Activated T-helper 2 cell treated with anti-CD3 and anti-CD28 coated beads, Interferon-gamma antibody, Interleukin-2, Interleukin-4, amounts not matched to agents 10 μg/mL and 5 μg/mL and 100 μg/mL, durations not matched to agents 14 hours and 24 hours and 36 hours (primary cell): ENCODE results near the gene ARHGEF11. TPM values are rescaled to one million over a fixed set of nuclear protein-coding genes. Genes with fewer than 3 reads are reported as not detected.

ENCODE experiments used
- DNase-seq: peaks from one replicate; pipeline ENCODE4 v3.0.0; 2021; ENCODE audit warnings: low spot score
- H3K27ac Mint-ChIP-seq: one replicate; pipeline ENCODE4 v1.8.0; 2021; ENCODE audit warnings: mixed read lengths
- H3K27me3 Mint-ChIP-seq: one replicate; pipeline ENCODE4 v1.8.0; 2021; ENCODE audit warnings: low read depth, mixed read lengths
- H3K36me3 Mint-ChIP-seq: one replicate; pipeline ENCODE4 v1.8.0; 2021; ENCODE audit warnings: low read depth, mixed read lengths
- H3K4me1 Mint-ChIP-seq: one replicate; pipeline ENCODE4 v1.8.0; 2021; ENCODE audit warnings: low read depth, mixed read lengths
- H3K4me3 Mint-ChIP-seq: one replicate; pipeline ENCODE4 v1.8.0; 2021; ENCODE audit warnings: low read depth, mild to moderate bottlenecking, moderate library complexity, mixed read lengths
- H3K9me3 Mint-ChIP-seq: one replicate; pipeline ENCODE4 v1.8.0; 2021; ENCODE audit warnings: mixed read lengths
- intact Hi-C: fragments of 100-400 bp; cut with micrococcal nuclease; formaldehyde crosslinking; loops from one replicate; pipeline ENCODE4 v1.15.1; 2023
- total RNA-seq: library from RNA; stranded (reverse); gene quantifications from 2 replicates; pipeline ENCODE4 v1.2.3, GENCODE V29; 2022

The ARHGEF11 gene
- total RNA-seq, 1 donor from 2014 or later, result 2.2 TPM

DNA sequence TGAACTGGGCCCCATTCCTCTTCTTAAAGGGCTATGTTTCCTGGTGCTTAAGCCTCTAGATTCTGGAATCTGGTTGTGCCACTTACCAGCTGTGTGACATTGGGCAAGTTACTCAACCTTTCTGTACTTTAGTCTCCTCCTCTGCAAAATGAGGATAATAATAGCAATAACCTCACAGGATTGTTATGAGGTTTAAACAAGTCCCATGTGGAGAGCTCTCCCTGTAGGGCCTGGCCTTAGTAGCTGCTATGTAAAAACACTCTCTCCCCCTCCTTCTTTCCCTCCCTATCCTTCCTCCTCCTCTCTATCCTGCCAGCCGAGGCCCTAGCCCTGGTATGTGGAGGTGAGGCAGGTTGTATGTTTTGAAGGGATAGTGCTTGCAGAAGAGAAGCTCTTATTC lies 160.2 kb downstream of the ARHGEF11 start:
- Mint-ChIP-seq H3K4me1 (peaks cover 1% of the 10 kb centered on the region), H3K36me3 (peaks cover 35% of the 10 kb centered on the region), H3K4me3 (no peak overlapping the region), H3K27ac (no peak overlapping the region), H3K9me3 (no peaks in the 10 kb centered on the region), H3K27me3 (peaks cover 1% of the 10 kb centered on the region)
- no peak for DNase-seq
- intact Hi-C loops, result no loop called here

Other genes with a start within 250 kb of the ARHGEF11 start
- 453 and 474 TPM in 2 replicates for gene SH2D2A, start 228.9 kb downstream of the ARHGEF11 start, total RNA-seq
- 1.1 and 1.4 TPM in 2 replicates for gene INSRR, start 186.6 kb downstream of the ARHGEF11 start, total RNA-seq
- 252 and 253 TPM in 2 replicates for gene NTRK1, start 184.9 kb downstream of the ARHGEF11 start, total RNA-seq
- 0.55 and 0.80 TPM in 2 replicates for gene PEAR1, start 152.0 kb downstream of the ARHGEF11 start, total RNA-seq
- gene LRRC71, start 125.1 kb downstream of the ARHGEF11 start, total RNA-seq, result not detected in 2 replicates
- gene ETV3L, start 54.1 kb upstream of the ARHGEF11 start, total RNA-seq, result not detected in 2 replicates
- gene ETV3, start 92.7 kb upstream of the ARHGEF11 start, total RNA-seq, result 240 TPM in 2 replicates